ENCODE measurements around the gene KCNE1.

GRCh38 chr21:34510148-34511142 lies 1.6 kb downstream of the KCNE1 start:
- TF ChIP-seq EZH2 (IDR thresholded peaks at IDR 0.05) (no peak), POLR2AphosphoS5 (IDR thresholded peaks at IDR 0.05; ENCODE audit: borderline replicate concordance, low read depth, low read length) (no peak)

Measured in SK-N-MC (cell line).